ENCODE measurements around the gene PAX7.
"Not testable (repeated sequence)": the region's sequence is repeated elsewhere in the genome, so short reads cannot be mapped to it uniquely, and the experiment has no call there.

The PAX7 gene

DNA sequence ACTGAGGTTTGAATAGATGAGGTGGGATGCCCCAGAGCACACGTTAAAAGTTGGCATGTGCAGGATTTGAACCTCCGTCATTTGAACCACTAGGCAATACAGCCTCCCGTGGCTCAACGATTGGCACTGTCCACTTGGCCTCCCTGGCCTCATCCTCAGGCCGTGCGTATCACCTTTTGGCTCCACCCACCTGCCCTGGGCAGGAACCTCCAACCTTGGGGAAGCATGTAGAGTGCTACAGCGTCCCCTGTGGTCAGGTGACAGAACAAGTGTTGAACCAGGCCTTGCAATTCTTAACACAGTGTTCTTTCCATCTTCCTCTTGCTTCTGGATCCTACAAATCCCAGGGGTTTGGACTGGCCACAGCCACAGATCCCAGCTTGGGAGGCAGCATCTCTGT is 112.6 kb downstream of the PAX7 start:
- H3K4me3 ChIP-seq (ENCODE audit: low read depth, low read length) = no peak overlapping the region
- DNase-seq (ENCODE audit: low read depth) = no peak
- TF ChIP-seq, protein P1, sequence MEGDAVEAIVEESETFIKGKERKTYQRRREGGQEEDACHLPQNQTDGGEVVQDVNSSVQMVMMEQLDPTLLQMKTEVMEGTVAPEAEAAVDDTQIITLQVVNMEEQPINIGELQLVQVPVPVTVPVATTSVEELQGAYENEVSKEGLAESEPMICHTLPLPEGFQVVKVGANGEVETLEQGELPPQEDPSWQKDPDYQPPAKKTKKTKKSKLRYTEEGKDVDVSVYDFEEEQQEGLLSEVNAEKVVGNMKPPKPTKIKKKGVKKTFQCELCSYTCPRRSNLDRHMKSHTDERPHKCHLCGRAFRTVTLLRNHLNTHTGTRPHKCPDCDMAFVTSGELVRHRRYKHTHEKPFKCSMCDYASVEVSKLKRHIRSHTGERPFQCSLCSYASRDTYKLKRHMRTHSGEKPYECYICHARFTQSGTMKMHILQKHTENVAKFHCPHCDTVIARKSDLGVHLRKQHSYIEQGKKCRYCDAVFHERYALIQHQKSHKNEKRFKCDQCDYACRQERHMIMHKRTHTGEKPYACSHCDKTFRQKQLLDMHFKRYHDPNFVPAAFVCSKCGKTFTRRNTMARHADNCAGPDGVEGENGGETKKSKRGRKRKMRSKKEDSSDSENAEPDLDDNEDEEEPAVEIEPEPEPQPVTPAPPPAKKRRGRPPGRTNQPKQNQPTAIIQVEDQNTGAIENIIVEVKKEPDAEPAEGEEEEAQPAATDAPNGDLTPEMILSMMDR (conservative IDR thresholded peaks at IDR 0.05; ENCODE audit: low read depth, low read length) = no peak

DNA sequence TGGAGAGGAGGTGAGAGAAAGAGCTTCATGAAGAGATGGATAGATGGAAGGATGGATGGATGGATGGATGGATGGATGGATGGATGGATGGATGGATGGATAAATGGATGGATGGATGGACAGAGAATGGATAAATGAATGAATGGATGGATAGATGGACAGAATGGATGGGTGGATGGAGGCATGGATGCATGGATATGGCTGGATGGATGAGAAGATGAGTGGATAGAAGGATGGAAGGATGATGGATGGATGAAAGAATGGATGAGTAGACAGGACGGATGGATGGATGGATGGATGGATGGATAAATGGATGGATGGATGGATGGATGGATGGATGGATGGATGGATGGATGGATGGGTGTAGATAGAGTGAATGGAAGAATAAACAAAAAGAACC is 113.7 kb downstream of the PAX7 start:
- not testable (repeated sequence) for DNase-seq (ENCODE audit: low read depth); H3K4me3 ChIP-seq (ENCODE audit: low read depth, low read length)

DNA sequence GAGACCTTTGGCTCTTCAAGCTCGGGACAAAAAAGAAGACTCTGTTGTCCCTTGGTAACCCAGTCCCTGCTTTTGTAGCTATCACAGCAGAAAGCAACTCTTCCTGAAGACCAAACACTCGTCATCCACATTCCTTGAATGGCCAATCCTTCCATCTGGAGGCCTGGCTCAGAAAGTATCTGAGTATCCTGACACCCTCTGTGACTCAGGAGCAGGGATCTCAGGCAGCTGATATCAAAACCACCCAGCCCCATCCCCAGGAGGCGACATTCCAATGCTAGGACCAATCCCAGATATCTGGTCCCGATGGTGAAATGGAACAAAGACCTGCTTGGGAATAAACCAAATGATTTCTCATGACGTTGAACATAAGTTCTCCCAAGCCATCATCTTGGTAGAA is 116.3 kb downstream of the PAX7 start:
- no peak for DNase-seq (ENCODE audit: low read depth)
- TF ChIP-seq, protein P1 (conservative IDR thresholded peaks at IDR 0.05; ENCODE audit: low read depth, low read length) = no peak
- H3K4me3 ChIP-seq (ENCODE audit: low read depth, low read length) = no peak overlapping the region

DNA sequence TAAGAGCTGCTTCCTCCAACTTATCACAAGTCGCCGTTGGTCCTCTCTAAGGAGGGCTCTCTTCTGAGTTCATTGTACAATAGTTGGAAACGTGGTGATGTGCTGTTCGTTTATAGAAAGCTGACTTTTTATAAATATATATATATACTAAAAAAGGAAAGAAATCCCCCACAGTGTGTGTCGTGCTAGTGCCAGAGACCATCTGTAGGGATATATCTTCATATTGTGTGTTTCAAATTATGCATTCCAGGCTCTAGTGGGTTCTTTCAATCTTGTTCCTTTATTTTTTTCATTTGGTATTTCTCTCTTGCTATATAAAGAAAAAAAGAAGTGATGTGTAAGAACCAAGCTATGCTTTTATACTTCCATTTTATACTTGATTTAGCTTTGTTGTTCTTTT is 117.0 kb downstream of the PAX7 start:
- TF ChIP-seq, protein P1 (conservative IDR thresholded peaks at IDR 0.05; ENCODE audit: low read depth, low read length) = no peak
- H3K4me3 ChIP-seq (ENCODE audit: low read depth, low read length) = no peak overlapping the region
- no peak for DNase-seq (ENCODE audit: low read depth)

DNA sequence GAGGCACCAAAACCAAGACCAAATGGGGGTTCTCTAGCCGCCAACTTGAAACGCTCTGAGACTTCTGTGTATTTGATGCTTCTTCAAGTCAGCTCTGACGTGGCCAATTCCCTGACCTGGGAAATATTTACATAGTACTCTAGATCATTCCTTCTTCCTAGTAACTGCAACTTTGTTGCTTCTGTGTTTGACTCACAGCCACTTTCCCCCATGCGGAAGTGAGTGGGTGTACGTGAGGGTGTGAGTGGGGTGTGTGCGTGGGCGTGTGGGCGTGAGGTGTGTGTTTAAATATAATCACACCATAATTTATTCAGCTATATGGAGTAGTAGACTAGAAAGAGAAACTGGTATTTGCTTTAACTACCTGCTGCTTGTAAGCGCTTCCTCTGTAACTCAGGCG is 117.8 kb downstream of the PAX7 start:
- H3K4me3 ChIP-seq (ENCODE audit: low read depth, low read length) = no peak overlapping the region
- no peak for DNase-seq (ENCODE audit: low read depth)
- TF ChIP-seq, protein P1 (conservative IDR thresholded peaks at IDR 0.05; ENCODE audit: low read depth, low read length) = no peak

DNA sequence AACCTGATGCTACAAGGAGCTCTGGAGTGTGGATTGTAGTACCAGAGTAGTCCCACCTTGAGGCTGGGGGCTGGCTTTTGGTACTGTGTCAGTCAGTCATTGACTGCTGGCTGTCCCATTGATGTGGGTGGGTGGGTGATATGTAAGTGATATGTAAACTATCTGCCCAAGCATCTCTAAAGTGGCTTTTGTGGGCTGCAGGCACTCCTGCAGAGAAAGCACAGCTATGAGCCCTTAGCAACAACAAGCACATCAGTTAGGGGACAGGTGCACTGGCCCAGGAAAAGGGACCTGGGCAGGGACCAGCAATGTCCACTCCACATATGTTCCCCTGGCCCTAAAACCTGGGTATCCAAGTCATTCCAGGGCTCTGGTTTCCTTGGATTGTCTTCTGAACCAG is 118.9 kb downstream of the PAX7 start:
- no peak for DNase-seq (ENCODE audit: low read depth)
- H3K4me3 ChIP-seq (ENCODE audit: low read depth, low read length) = no peak overlapping the region
- TF ChIP-seq, protein P1 (conservative IDR thresholded peaks at IDR 0.05; ENCODE audit: low read depth, low read length) = no peak

DNA sequence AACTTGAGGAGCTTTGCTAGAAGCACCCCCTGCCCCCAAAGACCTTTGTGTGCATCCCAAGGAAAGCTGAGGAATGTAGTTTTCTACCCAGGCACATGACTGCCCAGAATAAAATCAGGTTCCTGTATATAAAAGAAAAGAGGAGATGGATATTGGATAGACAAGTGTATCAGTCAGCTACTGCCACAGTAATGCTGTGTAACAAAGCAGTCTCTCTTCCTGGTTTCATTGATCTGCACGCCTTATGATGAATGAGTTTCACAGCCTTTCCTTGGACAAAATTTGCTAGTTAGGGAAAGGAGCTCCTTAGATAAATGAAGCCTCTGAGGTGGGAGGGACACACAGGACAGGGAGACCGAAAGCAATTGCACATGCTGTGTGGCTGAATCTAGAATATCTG is 120.0 kb downstream of the PAX7 start:
- no peak for DNase-seq (ENCODE audit: low read depth)
- no peak overlapping the region for H3K4me3 ChIP-seq (ENCODE audit: low read depth, low read length)
- TF ChIP-seq, protein P1 (conservative IDR thresholded peaks at IDR 0.05; ENCODE audit: low read depth, low read length) = no peak

DNA sequence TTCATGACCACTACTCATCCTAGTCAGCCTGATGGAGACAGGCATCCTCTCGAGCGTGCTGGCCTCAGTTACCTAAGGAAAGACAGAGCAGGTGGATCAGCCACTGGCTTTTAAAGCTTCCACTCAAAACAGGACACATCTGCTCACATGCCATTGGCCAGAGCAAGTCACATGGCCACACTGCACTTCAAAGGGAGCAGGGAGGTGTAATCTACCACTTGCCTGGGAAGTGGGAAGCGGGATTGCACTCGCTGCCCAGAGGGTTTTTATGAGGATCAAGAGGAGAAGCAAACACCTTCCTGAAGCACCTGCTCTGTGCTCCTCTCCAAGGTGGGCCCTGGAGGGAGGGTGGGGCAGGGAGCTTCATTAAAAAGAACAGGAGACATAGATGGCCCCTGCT is 120.8 kb downstream of the PAX7 start:
- TF ChIP-seq, protein P1 (conservative IDR thresholded peaks at IDR 0.05; ENCODE audit: low read depth, low read length) = no peak
- DNase-seq (ENCODE audit: low read depth) = no peak
- H3K4me3 ChIP-seq (ENCODE audit: low read depth, low read length) = no peak overlapping the region

Measured in choroid plexus epithelial cell (primary cell).